ENCODE results near the gene PARVA.

The PARVA gene

GRCh38 chr11:12403122-12403996 is 26.0 kb downstream of the PARVA start:
- no peak for DNase-seq (ENCODE audit: low read depth in 2 of 2)

GRCh38 chr11:12403997-12404350 is 26.6 kb downstream of the PARVA start:
- DNase-seq (ENCODE audit: low read depth in 2 of 2) = no peak

GRCh38 chr11:12404436-12404835 is 27.1 kb downstream of the PARVA start:
- DNase-seq (ENCODE audit: low read depth in 2 of 2) = no peak

- no peak for DNase-seq (ENCODE audit: low read depth in 2 of 2)
Observed at GRCh38 chr11:12408156-12408770, 30.9 kb downstream of the PARVA start.

- DNase-seq (ENCODE audit: low read depth in 2 of 2) = no peak
Observed at GRCh38 chr11:12409621-12410005, 32.2 kb downstream of the PARVA start.

GRCh38 chr11:12410006-12410728 is 32.8 kb downstream of the PARVA start:
- no peak for DNase-seq (ENCODE audit: low read depth in 2 of 2)

- no peak for DNase-seq (ENCODE audit: low read depth in 2 of 2)
Observed at GRCh38 chr11:12411393-12411792, 34.0 kb downstream of the PARVA start.

- DNase-seq (ENCODE audit: low read depth in 2 of 2) = no peak
Observed at GRCh38 chr11:12411806-12412727, 34.7 kb downstream of the PARVA start.

- no peak for DNase-seq (ENCODE audit: low read depth in 2 of 2)
Observed at GRCh38 chr11:12413141-12414052, 36.0 kb downstream of the PARVA start.

- no peak for DNase-seq (ENCODE audit: low read depth in 2 of 2)
Observed at GRCh38 chr11:12414611-12415010, 37.2 kb downstream of the PARVA start.

GRCh38 chr11:12415342-12415966 is 38.1 kb downstream of the PARVA start:
- no peak for DNase-seq (ENCODE audit: low read depth in 2 of 2)

- DNase-seq (ENCODE audit: low read depth in 2 of 2) = no peak
Observed at GRCh38 chr11:12416552-12416951, 39.2 kb downstream of the PARVA start.

GRCh38 chr11:12417691-12418611 is 40.6 kb downstream of the PARVA start:
- no peak for DNase-seq (ENCODE audit: low read depth in 2 of 2)

GRCh38 chr11:12420040-12420439 is 42.7 kb downstream of the PARVA start:
- no peak for DNase-seq (ENCODE audit: low read depth in 2 of 2)

- DNase-seq (ENCODE audit: low read depth in 2 of 2) = no peak
Observed at GRCh38 chr11:12420706-12421105, 43.3 kb downstream of the PARVA start.

GRCh38 chr11:12421386-12421785 is 44.0 kb downstream of the PARVA start:
- DNase-seq (ENCODE audit: low read depth in 2 of 2) = no peak

- no peak for DNase-seq (ENCODE audit: low read depth in 2 of 2)
Observed at GRCh38 chr11:12426176-12426575, 48.8 kb downstream of the PARVA start.

- no peak for DNase-seq (ENCODE audit: low read depth in 2 of 2)
Observed at GRCh38 chr11:12429155-12429554, 51.8 kb downstream of the PARVA start.

- DNase-seq (ENCODE audit: low read depth in 2 of 2) = no peak
Observed at GRCh38 chr11:12430351-12430750, 53.0 kb downstream of the PARVA start.
